PC-3 (cell line): ENCODE data around the gene MTHFD1L. TPM values are rescaled to one million over a fixed set of nuclear protein-coding genes. Genes with fewer than 3 reads are reported as not detected.

ENCODE experiments used
- ATAC-seq: fragments of 200-7000 bp; cut with Tn5 transposase; 2 replicates; pipeline ENCODE4 v1.9.1; 2020; ENCODE audit warnings: mild to moderate bottlenecking, moderate library complexity
- BruUV-seq: library from RNA; stranded (reverse); fragments of 400-500 nt; replicated peaks from 2 replicates; lab custom pipeline; 2021; lab: Mats Ljungman, UMichigan
- CTCF ChIA-PET: fragments of 300-600 bp; sonication (Branson Sonifier 250); formaldehyde crosslinking; loops from one replicate; lab custom pipeline; 2022; ENCODE audit warnings: antibody characterized with exemption; lab: Charles Lee
- POLR2A ChIA-PET: fragments of 300-600 bp; sonication (Branson Sonifier 250); formaldehyde crosslinking; loops from one replicate; lab custom pipeline; 2022; ENCODE audit warnings: antibody characterized with exemption; ENCODE audit not compliant: unreplicated experiment; lab: Charles Lee
- DNase-seq: peaks from one replicate; pipeline ENCODE4 v3.0.0-alpha.2; 2015
- H2AFZ ChIP-seq: fragments of 300-600 bp; sonication (generic); 2 replicates; pipeline ENCODE4 v1.6.0; 2016; ENCODE audit warnings: antibody characterized with exemption, low read length
- H3F3A ChIP-seq: fragments of 300-600 bp; sonication (generic); one replicate; pipeline ENCODE4 v1.6.0; 2017; ENCODE audit warnings: antibody characterized with exemption, low read length, control low read depth, mild to moderate bottlenecking; ENCODE audit not compliant: unreplicated experiment
- H3K27ac ChIP-seq: fragments of 300-600 bp; sonication (generic); 2 replicates; pipeline ENCODE4 v1.5.1; 2016; ENCODE audit warnings: mild to moderate bottlenecking, low read length
- H3K27me3 ChIP-seq: fragments of 300-600 bp; sonication (generic); 2 replicates; pipeline ENCODE4 v1.6.1; 2016; ENCODE audit warnings: low read length, mixed read lengths
- H3K36me3 ChIP-seq: fragments of 300-600 bp; sonication (generic); 2 replicates; pipeline ENCODE4 v1.6.1; 2016; ENCODE audit warnings: low read depth, mixed run types, low read length, mixed read lengths
- H3K4me1 ChIP-seq: fragments of 300-600 bp; sonication (generic); 2 replicates; pipeline ENCODE4 v1.5.1; 2016; ENCODE audit warnings: low read length; ENCODE audit not compliant: insufficient read depth
- H3K4me2 ChIP-seq: fragments of 300-600 bp; sonication (generic); 2 replicates; pipeline ENCODE4 v1.6.0; 2016; ENCODE audit warnings: low read length
- H3K4me3 ChIP-seq: fragments of 300-600 bp; sonication (generic); 2 replicates; pipeline ENCODE4 v1.5.1; 2016; ENCODE audit warnings: mild to moderate bottlenecking, low read length, mixed read lengths
- H3K79me2 ChIP-seq: fragments of 300-600 bp; sonication (generic); 2 replicates; pipeline ENCODE4 v1.6.1; 2017; ENCODE audit warnings: low read length, mixed read lengths
- H3K9ac ChIP-seq: fragments of 300-600 bp; sonication (generic); 2 replicates; pipeline ENCODE4 v1.6.0; 2016; ENCODE audit warnings: mild to moderate bottlenecking, low read length
- H3K9me2 ChIP-seq: fragments of 300-600 bp; sonication (generic); replicated peaks from 2 replicates; pipeline ENCODE4 v1.6.1; 2016; ENCODE audit warnings: mixed run types, low read length, mixed read lengths
- H3K9me3 ChIP-seq: fragments of 300-600 bp; sonication (generic); 2 replicates; pipeline ENCODE4 v1.6.1; 2016; ENCODE audit warnings: low read length, mixed read lengths
- H4K20me1 ChIP-seq: fragments of 300-600 bp; sonication (generic); 2 replicates; pipeline ENCODE4 v1.6.1; 2016; ENCODE audit warnings: low read length, mixed read lengths
- CTCF ChIP-seq: fragments of 300-600 bp; sonication (generic); conservative IDR thresholded peaks from 2 replicates; pipeline ENCODE4 v1.5.1; 2017; ENCODE audit warnings: antibody characterized with exemption, low read depth, mild to moderate bottlenecking, low read length
- EZH2 ChIP-seq: fragments of 300-600 bp; sonication (generic); IDR thresholded peaks from one replicate; pipeline ENCODE4 v1.6.1; 2017; ENCODE audit warnings: antibody characterized with exemption, mild to moderate bottlenecking, low read length; ENCODE audit not compliant: unreplicated experiment
- EZH2phosphoT487 ChIP-seq: fragments of 300-600 bp; sonication (generic); IDR thresholded peaks from 2 replicates; pipeline ENCODE4 v1.6.1; 2018; ENCODE audit warnings: mild to moderate bottlenecking, antibody characterized with exemption, low read length, borderline replicate concordance
- intact Hi-C: fragments of 100-400 bp; cut with micrococcal nuclease; formaldehyde crosslinking; loops from 2 replicates; pipeline ENCODE4 v1.9.0; 2023
- total RNA-seq: library from RNA; depleted of rRNA; stranded (reverse); fragments of >200 nt; gene quantifications from 2 replicates; pipeline ENCODE4 v1.2.3, GENCODE V29; 2014

Gene MTHFD1L
- total RNA-seq, 1 experiment from 2014 or later, result 11.9 TPM

GRCh38 chr6:151069641-151070040 is 204.1 kb downstream of the MTHFD1L start:
- intact Hi-C loops, result no loop called here
- Histone ChIP-seq H3K4me2 (peak overlapping the region; percentile 70), H3K9me3 (no peaks in the 10 kb centered on the region), H3K4me3 (no peak overlapping the region), H3F3A (peaks cover 11% of the 10 kb centered on the region), H3K9ac (peak overlapping the region; percentile 87), H2AFZ (no peak overlapping the region), H3K9me2 (no peaks in the 10 kb centered on the region), H3K27ac (peak overlapping the region; percentile 99), H3K27me3 (no peaks in the 10 kb centered on the region), H3K79me2 (0 out of 2 replicates have a peak, but pooled peaks cover 14% of the 10 kb centered on the region), H3K36me3 (peaks cover 5% of the 10 kb centered on the region; the same call in 1 of the 2 replicates), H4K20me1 (no peaks in the 10 kb centered on the region), H3K4me1 (peaks cover 47% of the 10 kb centered on the region)
- no peak for TF ChIP-seq EZH2
- TF ChIP-seq EZH2phosphoT487, result no peak
- TF ChIP-seq CTCF, result no peak
- ATAC-seq (no peak), DNase-seq (no peak)
- BruUV-seq, result no TSS peak
- CTCF ChIA-PET, result no interaction called here
- POLR2A ChIA-PET, result no interaction called here

GRCh38 chr6:151070631-151071051 is 205.1 kb downstream of the MTHFD1L start:
- H3K36me3 ChIP-seq, result peaks cover 9% of the 10 kb centered on the region; the same call in 1 of the 2 replicates
- no peaks in the 10 kb centered on the region for H3K9me3 ChIP-seq
- no peak for ATAC-seq
- TF ChIP-seq EZH2phosphoT487, result no peak
- TF ChIP-seq CTCF, result no peak
- TF ChIP-seq EZH2, result no peak
- BruUV-seq, result no TSS peak
- H3K27me3 ChIP-seq, result no peaks in the 10 kb centered on the region
- no peak overlapping the region for H2AFZ ChIP-seq
- H3K27ac ChIP-seq, result peak overlapping the region; percentile 99
- DNase-seq, result no peak
- peaks cover 11% of the 10 kb centered on the region for H3F3A ChIP-seq
- ChIA-PET CTCF (no interaction called here), POLR2A (no interaction called here)
- H3K9ac ChIP-seq, result peak overlapping the region; percentile 87
- 0 out of 2 replicates have a peak, but pooled peaks cover 14% of the 10 kb centered on the region for H3K79me2 ChIP-seq
- H3K4me3 ChIP-seq, result no peak overlapping the region
- peaks cover 54% of the 10 kb centered on the region for H3K4me1 ChIP-seq
- H3K9me2 ChIP-seq, result no peaks in the 10 kb centered on the region
- no peak overlapping the region for H3K4me2 ChIP-seq
- H4K20me1 ChIP-seq, result no peaks in the 10 kb centered on the region
- intact Hi-C loops, result no loop called here

- Histone ChIP-seq H2AFZ (no peak overlapping the region), H3K4me3 (no peak overlapping the region), H3K4me2 (no peak overlapping the region), H3F3A (peaks cover 11% of the 10 kb centered on the region), H4K20me1 (no peaks in the 10 kb centered on the region), H3K27ac (peak overlapping the region; percentile 99), H3K79me2 (0 out of 2 replicates have a peak, but pooled peaks cover 14% of the 10 kb centered on the region), H3K9me2 (no peaks in the 10 kb centered on the region), H3K36me3 (peaks cover 9% of the 10 kb centered on the region; the same call in 1 of the 2 replicates), H3K9me3 (no peaks in the 10 kb centered on the region), H3K9ac (peak overlapping the region; percentile 87), H3K4me1 (peaks cover 60% of the 10 kb centered on the region), H3K27me3 (no peaks in the 10 kb centered on the region)
- no TSS peak for BruUV-seq
- ChIA-PET POLR2A (no interaction called here), CTCF (no interaction called here)
- ATAC-seq (no peak), DNase-seq (peak; percentile 35)
- TF ChIP-seq EZH2phosphoT487 (no peak), CTCF (no peak)
- intact Hi-C loops, result no loop called here
Measured at GRCh38 chr6:151071295-151071694, 205.8 kb downstream of the MTHFD1L start.
